Stimulated activated CD8-positive, alpha-beta memory T cell treated with anti-CD3 and anti-CD28 coated beads, Interleukin-4, amount 100 ng/mL, for 4 hours (primary cell): ENCODE data around the gene NCK1.
"Not testable (repeated sequence)": the region's sequence is repeated elsewhere in the genome, so short reads cannot be mapped to it uniquely, and the experiment has no call there.

Source experiments
- DNase-seq, 2 donors: peaks; one replicate each; pipeline ENCODE4 v3.0.0-alpha.2; 2020; ENCODE audit warnings: low read depth in 2 of 2, low spot score in 1 of 2

Gene NCK1

GRCh38 chr3:136946978-136947377, 85.0 kb downstream of the NCK1 start:
- DNase-seq = no peak

DNA sequence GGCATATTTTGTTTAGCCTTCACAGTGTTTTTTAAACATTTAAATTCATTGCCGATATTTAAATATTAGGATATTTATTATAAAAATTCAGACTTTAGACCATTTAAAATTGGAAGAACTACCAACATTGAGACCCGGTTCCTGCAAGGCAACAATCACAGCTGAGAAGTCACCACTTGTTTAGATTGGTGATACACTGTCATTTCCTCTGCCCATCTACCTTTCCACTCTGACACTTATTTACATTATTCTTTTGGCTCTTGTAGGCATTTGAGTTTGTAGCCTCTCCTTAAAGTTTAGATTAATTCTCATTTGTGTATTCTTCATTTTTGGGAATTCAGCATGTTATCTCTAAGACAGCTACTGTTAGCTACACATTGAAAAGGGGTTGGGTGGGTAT, 85.5 kb downstream of the NCK1 start:
- DNase-seq = no peak

- DNase-seq = no peak
Measured at GRCh38 chr3:136949146-136949545, 87.1 kb downstream of the NCK1 start.

- DNase-seq = no peak
Measured at GRCh38 chr3:136949708-136950107, 87.7 kb downstream of the NCK1 start.

DNA sequence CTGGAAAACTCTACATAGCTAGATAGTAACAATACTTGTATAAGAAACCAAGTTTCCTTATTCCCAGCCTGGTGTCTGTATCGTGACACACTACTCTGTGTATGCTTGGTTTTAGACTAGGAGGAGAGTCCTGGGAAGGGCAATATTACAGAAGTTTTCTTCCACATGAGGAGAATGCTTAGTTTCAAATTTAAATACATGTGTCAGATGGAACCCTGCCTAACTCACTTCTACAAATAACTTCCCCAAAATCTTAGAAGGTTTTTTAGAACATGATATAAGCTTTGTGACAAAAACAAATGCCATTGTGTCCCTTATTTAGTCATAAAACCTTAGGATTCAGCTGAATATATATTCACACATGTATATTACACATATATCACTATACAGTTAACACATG, 88.6 kb downstream of the NCK1 start:
- DNase-seq = no peak

DNA sequence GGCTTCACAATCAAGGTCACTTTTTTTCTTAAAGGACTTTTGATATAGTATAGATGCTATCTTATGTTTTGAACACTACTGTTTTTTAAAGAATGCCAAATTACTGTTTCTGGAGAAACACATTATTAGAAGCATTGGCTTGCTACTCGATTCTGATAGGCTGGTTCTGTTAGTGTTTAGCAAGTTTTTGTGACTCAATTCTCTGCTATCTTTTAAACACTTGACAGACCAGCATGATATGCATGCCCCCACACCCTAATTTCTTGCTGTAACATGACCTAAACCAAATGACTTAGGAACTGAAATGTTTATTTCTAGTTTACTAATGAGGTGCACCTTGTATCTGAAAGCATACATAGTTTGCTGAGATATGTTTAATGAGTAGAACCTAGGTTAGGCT, 90.3 kb downstream of the NCK1 start:
- no peak for DNase-seq

GRCh38 chr3:136954251-136954650, 92.2 kb downstream of the NCK1 start:
- no peak for DNase-seq

GRCh38 chr3:136954980-136955780, 93.2 kb downstream of the NCK1 start:
- no peak for DNase-seq

- no peak for DNase-seq
Measured at GRCh38 chr3:136955813-136956212, 93.8 kb downstream of the NCK1 start.

DNA sequence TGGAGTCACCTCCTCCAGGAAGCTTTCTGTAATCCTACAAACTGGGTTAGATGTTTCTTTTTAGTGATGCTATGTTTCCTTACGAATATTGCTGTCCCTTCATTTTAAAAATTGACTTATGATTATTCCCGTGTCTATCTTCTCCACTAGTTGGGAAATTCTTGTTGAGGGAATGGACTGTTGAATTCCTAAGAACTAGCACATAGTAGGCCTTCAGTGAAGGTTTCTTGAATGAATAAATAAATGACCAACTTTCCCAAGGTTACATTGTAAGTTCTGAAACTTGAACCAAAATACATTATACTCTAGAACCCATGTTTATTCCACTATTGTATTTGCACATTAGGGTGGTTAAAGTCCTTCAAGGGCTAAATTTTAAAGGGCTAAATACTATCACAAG, 95.0 kb downstream of the NCK1 start:
- no peak for DNase-seq

DNA sequence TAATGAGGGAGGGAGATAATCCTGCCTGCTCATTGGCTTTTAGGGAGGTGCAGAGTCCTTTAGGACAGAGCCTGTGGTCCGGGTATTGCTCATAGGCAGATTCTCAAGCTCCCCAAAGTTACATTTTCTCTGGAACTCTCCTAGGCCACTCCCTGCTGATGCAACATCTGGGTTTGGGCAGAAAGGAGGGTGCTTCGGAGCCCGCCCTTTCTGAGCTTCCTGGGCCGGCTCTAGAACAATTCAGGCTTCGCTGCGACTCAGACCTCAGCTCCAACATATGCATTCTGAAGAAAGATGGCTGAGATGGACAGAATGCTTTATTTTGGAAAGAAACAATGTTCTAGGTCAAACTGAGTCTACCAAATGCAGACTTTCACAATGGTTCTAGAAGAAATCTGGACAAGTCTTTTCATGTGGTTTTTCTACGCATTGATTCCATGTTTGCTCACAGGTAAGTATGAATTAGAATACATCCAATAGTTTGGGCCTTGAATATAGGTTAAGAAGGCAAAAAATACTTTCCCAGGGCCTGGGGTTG, 95.8 kb downstream of the NCK1 start, which contains the start of gene IL20RB:
Gene IL20RB, plus strand, starts transcription at position 233 of the 538 bp plus-strand sequence. Its CDS starts 131 bp downstream, at position 364.
- no peak for DNase-seq

DNA sequence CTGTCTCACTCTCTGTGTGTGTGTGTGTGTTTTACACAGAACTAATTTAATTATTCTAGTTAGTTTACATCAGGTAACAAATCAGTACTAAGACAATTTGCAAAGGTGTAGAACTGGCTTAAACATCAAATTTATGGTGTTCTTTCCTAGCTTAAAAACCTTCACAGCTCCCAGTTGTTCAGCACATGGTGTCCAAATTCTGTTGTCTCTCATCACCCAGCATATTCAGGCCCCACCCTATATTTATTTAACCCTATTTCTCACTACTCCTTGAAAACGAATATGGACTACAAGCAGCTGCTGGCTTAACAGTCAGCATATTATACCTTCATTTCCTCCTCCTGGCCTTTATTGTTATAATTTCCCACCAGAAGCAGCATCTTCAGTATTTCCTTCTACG, 96.9 kb downstream of the NCK1 start:
- DNase-seq = no peak

- no peak for DNase-seq
Measured at GRCh38 chr3:136959599-136959998, 97.6 kb downstream of the NCK1 start.

DNA sequence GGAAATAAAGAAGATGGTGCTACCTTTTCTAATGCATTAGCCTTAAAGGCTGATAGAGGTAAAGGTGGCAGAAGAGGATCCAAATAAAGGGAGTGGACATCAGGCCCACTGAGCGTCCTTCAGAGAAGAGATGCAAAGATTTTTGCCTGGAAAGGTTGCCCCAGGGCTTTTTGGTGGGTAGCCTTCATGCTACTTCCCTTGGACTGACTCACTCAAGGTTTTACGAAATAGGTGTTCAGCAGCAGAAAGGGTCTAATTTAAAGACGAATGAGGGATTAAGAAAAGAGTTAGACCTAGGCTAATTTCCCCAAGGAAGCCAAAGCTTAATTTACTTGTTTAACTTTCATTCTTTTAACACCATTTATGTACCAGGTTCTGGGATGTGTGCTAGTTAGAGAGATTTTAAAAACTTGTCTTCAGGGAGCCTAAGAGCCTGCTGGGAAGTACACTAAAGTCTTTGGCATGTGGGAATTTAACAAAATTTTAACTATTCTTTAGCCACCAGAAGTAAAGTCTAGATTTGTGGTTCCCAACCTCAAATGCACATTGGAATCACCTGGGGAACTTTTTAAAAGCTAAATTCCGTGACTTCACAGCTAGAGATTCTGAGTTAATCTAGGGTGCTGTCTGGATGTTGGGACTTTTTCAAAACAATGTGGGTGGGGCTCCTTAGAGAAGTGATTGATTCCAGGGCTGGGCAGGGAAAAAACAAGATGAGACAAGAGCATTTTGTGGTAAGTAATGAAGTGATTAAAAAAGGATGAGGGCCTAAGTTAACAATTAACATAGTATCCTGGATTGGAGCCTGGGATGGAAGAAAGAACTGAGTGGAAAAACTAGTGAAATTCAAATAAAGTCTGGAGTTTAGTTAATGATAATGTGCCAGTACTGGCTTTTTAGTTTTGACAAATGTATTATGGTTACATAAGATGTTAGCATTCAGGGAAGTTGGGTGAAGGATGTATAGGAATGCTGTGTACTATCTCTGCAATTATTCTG, 99.1 kb downstream of the NCK1 start:
- DNase-seq = no peak

GRCh38 chr3:136962927-136963326, 100.9 kb downstream of the NCK1 start:
- no peak for DNase-seq

DNA sequence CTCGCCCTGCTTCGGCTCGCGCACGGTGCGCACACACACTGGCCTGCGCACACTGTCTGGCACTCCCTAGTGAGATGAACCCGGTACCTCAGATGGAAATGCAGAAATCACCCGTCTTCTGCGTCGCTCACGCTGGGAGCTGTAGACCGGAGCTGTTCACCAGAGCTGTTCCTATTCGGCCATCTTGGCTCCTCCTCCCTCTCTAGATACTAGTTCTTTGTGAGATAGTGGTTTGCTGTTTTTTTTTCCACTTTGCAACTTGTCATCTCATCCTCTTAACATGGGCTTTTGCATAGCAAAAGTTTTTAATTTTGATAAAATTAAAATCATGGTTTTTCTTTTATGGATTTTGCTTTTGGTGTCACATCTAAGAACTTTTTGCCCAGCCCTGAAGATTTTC, 107.5 kb downstream of the NCK1 start:
- not testable (repeated sequence) for DNase-seq

GRCh38 chr3:136973352-136973751, 111.3 kb downstream of the NCK1 start:
- no peak for DNase-seq

DNA sequence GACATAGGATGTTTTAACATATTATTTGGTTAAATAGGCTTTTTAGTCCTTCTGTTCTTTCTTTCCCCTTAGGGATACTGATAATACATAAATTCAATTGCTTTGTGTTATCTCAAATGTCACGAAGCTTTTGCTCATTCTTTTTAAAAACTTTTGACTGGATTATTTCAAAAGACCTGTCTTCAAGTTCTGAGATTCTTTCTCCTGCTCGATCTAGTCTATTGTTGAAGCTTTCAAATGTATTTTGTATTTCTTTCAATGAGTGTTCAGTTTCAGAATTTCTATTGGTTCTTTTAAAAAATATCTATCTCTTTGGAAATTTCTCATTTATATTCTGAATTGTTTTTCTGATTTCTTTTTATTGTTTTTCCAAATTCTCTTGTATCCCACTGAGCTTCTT, 112.7 kb downstream of the NCK1 start:
- no peak for DNase-seq

GRCh38 chr3:136979204-136979603, 117.2 kb downstream of the NCK1 start:
- DNase-seq = no peak

- no peak for DNase-seq
Measured at GRCh38 chr3:136979684-136980083, 117.7 kb downstream of the NCK1 start.

- no peak for DNase-seq
Measured at GRCh38 chr3:136982033-136982432, 120.0 kb downstream of the NCK1 start.
